Raji (cell line): Measurements from ENCODE around the gene UMOD.

ENCODE experiments used
- POLR2A ChIP-seq: IDR thresholded peaks from 2 replicates; pipeline ENCODE4 v1.6.1; 2011; ENCODE audit warnings: low read depth, low read length, control low read depth; ENCODE audit not compliant: insufficient read depth

The UMOD gene

DNA sequence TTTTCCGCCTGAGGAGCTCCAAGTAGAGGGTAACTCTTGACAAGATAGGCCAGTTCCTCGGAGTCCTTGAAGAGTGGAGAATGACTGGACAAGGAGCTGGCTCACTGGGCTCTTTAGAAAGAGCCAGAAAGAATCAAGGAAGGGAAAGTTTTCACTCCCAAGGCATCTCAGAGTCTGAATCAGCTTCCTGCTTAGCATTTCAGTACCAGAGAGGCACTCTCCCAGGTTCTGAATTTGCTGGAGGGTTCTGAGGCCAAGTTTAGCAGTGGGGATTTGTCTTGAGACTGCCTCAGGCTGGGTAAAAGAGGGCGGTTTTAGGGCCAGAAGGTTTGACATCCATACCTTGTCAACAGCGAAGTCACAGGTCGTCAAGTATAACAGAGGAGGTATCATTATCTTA is 50.7 kb downstream of the UMOD start:
- no peak for TF ChIP-seq POLR2A

DNA sequence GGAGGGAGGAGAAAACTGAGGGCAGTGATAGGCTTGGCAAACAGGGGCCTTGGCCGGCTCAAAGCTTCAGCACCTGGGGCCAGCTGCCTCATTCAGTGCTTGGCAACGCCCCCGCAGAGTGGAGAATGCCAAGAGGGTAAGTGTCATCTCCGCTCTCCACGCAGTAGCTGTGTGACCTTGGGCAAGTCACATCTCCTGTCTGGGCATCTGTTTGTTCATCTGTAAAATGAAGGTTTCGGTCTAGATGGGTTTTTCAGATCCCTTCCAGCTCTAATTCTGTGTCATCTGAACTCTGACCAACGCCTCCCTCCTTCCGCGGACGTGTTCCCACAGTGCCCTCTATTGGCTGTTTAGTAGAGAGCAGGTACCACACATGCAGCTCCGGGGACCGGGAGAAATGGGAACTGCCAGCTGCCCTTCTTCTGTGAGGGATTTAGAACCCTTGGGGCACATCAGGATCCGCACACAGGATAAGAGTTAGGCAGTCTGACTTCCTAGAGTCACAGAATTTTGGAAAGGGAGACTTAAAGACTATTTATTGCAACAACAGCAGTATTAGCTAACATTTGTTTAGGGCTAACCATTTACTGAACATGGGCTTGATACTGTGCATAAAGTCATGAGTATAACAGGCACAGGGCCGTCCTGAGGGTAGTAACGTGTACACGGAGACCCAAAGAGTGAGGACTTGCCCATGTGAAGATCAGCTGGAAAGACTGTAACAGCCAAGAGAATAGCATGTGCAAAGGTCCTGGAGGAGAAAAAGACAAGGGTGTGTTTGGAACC is 52.0 kb downstream of the UMOD start:
- TF ChIP-seq POLR2A = no peak

DNA sequence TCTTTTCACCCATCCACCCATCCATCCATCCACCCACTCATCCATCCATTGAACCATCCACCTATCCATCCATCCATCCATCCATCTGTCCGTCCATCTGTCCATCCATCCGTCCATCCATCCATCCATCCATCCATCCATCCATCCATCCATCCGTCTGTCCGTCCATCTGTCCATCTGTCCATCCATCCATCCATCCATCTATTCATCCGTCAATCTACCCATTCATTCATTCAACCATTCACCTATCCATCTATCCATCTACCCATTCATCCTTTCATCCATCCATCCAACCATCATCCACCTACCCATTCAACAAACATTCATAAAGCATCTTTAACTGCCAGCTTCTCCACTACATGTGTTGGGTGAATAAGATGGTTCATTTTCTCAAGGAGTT is 54.1 kb downstream of the UMOD start:
- TF ChIP-seq POLR2A = no peak

DNA sequence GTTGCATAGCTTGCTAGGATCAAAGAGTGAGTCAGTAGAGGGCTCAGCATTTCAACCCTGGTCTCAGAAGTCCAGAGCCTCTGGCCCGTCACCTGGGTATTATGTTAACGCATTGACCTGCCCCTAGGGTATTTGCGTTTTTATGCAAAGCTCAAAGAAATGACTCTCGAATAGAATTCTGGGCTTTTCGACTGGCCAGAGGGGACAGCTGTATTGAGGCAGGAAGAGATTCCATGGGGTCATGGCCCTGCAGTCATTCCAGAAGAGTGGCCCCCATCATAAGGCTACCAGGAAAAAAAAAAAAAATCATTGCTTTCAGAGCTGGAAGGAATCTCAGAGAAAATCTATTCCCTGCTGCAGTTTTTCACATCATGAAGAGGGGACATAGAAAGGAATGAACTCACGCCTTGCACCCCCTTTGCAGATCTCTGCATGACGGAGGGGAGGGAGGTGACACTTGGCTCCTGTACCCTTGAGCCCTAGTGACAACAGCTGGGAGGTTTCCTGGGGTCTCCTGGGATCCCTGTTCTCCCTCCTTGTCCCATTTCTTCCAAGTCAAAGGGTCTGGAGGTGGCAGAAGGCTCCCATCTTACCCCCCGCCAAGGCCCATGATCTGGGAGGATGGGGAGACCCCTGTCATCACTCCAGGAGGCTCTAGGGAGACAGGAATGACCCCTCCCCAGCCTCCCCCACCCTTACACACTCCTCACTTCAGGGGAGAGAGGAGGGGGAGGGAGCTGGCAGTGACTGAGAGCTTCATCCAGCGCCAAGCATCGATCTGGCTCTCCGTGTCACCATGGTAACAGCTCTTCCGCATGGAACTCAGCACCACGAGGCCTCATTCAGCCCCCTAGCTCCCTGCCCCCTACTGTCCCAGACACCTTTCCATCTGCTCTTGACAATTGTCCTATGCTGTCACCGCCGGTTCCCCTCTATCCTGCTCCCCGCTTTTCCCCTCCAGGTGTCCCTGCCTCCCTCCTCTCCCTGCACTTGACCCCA is 61.0 kb downstream of the UMOD start:
- no peak for TF ChIP-seq POLR2A

DNA sequence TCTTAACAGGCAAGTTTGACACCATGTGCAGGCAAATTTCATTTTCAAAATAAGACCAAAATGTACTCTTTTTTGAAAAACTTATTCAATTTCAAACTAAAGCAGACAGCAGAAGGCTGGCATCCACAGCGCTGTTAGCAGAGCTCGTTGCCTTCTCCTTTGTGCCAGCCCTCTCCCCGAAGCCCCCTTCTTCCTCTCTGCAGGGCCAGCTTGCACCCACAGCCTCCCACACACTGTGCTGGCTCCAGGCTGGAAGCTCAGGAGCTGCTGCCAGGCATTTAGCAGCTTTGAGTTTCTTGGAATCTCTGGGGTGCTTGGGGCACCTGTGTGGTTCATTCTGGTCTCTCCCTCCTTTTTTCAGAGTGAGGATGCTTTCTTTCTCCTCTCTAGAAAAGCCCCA is 62.9 kb downstream of the UMOD start:
- TF ChIP-seq POLR2A = no peak

DNA sequence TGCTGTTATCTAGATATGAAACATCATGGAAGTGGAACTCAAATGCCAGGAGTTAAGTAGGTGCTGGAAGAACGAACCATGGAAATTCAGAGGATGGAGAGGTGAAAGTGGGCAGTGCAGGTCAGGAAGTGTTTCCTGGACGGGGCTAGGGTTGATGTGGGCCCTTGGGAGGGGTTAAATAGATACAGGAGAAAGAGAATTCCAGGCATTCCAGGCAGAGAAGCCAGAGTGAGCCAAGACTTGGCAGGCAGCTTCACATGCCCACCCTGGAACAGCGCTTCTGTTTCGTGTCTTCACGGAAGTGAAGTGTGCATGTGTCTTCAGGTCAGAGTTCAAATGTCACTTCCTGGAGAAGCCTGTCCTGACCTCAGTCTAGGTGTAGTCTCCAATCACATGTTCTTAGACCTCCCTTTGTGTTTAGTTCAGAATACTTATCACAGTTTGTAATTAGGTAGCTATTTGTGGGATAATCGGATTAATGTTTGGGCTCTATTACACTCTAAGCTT is 66.5 kb downstream of the UMOD start:
- no peak for TF ChIP-seq POLR2A
